Activated T-cell treated with anti-CD3 and anti-CD28 coated beads for 24 hours (primary cell): ENCODE results near the gene ZFYVE19.
"Not testable (repeated sequence)": the region's sequence is repeated elsewhere in the genome, so short reads cannot be mapped to it uniquely, and the experiment has no call there.

Experiments
- DNase-seq: peaks from one replicate; pipeline ENCODE4 v3.0.0-alpha.2; 2020; ENCODE audit warnings: low read depth

Gene ZFYVE19

GRCh38 chr15:40847223-40847961 is 40.5 kb downstream of the ZFYVE19 start:
- no peak for DNase-seq

GRCh38 chr15:40850576-40851112 is 43.8 kb downstream of the ZFYVE19 start:
- DNase-seq = no peak

- no peak for DNase-seq
Observed at GRCh38 chr15:40852529-40852928, 45.6 kb downstream of the ZFYVE19 start.

- no peak for DNase-seq
Observed at GRCh38 chr15:40853241-40853890, 46.5 kb downstream of the ZFYVE19 start.

- no peak for DNase-seq
Observed at GRCh38 chr15:40854161-40854560, 47.3 kb downstream of the ZFYVE19 start.

- DNase-seq = no peak
Observed at GRCh38 chr15:40855706-40856234, 48.9 kb downstream of the ZFYVE19 start.

GRCh38 chr15:40856746-40857145 is 49.9 kb downstream of the ZFYVE19 start:
- DNase-seq = no peak

- DNase-seq = peak; percentile 76
Observed at GRCh38 chr15:40857601-40858341, 50.9 kb downstream of the ZFYVE19 start.

GRCh38 chr15:40858706-40859105 is 51.8 kb downstream of the ZFYVE19 start:
- no peak for DNase-seq

- DNase-seq = peak; percentile 74
Observed at GRCh38 chr15:40859206-40859851, 52.4 kb downstream of the ZFYVE19 start.

- not testable (repeated sequence) for DNase-seq
Observed at GRCh38 chr15:40861147-40861546, 54.3 kb downstream of the ZFYVE19 start.

GRCh38 chr15:40863660-40864270 is 56.9 kb downstream of the ZFYVE19 start:
- no peak for DNase-seq
